Mucosa of gallbladder (tissue), 1 donor: ENCODE measurements around the gene PEX3. TPM values are rescaled to one million over a fixed set of nuclear protein-coding genes. Genes with fewer than 3 reads are reported as not detected.
"Not testable (repeated sequence)": the region's sequence is repeated elsewhere in the genome, so short reads cannot be mapped to it uniquely, and the experiment has no call there.

Experiments
- DNase-seq: peaks from one replicate; pipeline ENCODE4 v3.0.0-alpha.2; 2020; ENCODE audit warnings: low spot score
- total RNA-seq: library from RNA; stranded (reverse); gene quantifications from one replicate; pipeline ENCODE4 v1.2.1, GENCODE V29; 2021
- donor health status: DM: no; HTN: no; CAD: no.

PEX3 gene
- total RNA-seq, 1 donor from 2014 or later = 14.7 TPM

DNA sequence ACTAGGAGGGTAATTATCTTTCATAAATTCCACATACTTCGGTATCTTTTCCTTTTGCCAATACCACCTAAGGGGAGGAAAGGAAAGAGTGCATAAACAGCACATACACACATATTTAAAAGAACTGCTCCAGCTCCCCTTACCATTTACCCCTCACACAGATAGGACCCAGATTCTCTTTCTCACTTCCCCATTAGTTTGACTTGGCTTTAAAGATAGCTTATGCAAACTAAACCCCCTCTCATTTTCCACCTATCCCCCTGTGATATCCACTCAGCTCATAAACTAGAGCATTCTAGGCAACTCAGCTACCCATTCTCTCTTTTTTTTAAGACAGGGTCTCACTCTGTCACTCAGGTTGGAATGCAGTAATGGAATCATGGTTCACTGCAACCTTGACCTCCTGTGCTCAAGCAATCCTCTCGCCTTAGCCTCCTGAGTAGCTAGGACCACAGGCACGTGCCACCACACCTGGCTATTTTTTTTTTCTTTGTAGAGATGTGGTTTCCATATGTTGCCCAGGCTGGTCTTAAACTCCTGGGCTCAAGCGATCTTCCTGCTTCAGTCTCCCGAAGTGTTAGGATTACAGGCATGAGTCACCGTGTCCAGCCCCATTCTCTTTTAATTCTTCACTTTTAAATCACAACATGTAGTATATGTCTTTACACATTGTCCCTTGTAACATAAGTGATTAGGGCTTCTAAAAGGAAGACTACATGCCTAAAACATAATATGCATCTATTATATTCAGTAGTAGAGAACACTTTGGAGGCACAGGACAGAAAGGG lies 56.9 kb downstream of the PEX3 start:
- DNase-seq = no peak

DNA sequence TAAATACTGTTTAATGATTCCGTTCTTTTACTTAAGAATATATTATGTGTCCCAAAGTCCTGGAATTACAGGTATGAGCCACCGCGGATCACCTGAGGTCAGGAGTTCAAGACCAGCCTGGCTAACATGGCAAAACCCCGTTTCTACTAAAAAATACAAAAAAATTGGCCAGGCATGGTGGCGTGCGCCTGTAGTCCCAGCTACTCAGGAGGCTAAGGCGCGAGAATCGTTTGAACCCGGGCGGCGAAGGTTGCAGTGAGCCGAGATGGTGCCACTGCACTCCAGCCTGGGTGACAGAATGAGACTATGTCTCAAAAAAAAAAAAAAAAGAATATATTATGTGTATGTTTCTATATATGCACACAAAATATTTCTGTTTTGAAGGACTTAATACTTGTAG lies 59.7 kb downstream of the PEX3 start:
- DNase-seq = not testable (repeated sequence)

DNA sequence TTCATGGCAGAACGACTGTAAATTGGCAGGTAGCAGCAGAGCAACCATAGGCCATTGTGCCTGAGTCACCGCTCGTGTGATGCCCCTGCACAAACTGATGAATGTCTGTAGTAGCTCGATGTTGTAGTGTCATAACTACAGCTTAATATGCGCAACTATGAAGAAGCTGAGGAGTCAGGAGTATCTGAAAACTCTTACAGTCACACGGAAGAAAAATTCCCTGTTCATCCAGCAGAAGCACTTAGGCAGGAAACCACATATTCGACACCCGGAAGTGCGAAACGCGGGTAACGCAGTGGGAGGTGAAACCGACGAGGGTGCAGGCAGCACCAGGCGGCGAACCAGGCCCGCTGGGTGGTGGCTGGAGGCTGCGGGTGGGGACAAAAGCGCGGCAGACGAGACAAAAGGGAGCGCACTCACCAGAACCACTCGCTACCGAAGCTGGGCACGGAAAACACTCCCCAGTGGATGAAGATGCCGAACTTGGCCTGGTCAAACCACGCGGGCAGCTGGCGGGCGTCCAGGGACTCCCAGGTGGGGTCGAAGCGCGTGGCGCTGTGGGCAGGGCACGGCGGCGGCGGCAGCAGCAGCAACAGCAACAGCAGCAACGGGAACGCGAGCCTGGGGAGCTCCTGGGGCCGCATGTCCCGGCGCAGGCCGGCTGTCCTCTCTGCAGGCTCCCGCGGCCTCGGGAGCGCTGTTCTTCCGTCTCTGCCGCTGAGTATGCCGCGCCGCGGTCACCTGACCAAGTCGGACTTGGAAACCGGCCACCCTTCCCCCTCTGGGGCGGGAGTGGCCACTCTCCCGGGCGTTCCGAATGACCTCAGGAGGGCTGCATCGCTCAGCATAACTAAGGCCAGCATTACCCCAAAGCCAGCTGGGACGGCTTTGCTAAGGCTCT lies 60.6 kb downstream of the PEX3 start, which contains the start of gene FUCA2:
FUCA2 (minus strand) TSS at position 730 of the 901 bp plus-strand sequence; CDS start at position 644, 86 bp downstream.
- peak; percentile 93 for DNase-seq

DNA sequence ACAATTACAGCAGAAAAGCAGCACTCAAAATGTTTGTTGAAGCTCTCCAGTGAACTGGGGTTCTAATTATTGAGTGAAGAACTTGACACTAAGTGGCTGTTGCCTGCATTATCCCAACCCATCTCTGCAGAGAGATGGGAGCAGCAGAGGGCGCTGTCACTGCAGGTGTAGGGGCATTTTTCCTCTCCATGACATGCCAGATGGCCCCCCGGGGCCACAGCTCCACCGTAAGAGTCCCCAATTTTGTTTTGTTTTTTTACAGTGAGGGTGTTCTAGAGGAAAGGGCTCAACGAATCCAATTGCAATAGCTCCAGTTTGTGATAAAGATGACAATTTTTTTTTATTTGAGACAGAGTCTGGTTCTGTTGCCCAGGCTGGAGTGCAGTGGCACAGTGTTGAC lies 62.8 kb downstream of the PEX3 start:
- no peak for DNase-seq

DNA sequence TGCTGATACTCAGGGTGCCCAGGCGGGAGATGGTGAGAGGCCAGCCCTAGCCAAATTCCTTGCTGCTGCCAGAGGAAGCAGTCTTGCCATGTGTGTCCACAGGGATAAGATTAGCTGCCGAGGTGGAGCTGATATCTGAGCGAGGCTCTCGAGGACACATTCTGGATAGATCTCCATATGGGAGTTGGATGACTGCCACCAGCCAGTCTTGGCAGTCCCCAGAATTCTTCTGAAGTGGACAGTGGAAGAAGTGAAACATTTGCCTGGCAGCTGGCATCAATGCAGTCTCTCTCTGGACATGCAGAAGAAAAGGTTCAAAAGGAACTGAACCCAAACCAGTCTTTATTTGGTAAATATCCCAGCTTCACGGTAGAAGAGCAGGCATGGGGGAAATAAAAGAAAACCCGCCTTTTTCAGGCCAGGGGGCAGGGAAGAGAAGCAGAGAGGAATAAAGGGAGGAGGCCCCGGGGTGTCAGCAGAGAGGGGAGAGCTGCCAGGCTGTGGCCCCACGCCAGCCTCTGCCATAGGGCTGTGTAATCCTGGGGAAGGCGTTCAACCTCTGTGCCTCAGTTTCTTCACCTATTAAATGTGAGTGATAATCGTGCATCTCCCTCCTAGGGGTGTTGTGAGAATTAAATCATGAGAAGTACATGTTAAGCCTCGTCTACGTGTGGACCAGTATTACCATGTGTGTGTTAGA lies 64.6 kb downstream of the PEX3 start:
- peak; percentile 67 for DNase-seq

DNA sequence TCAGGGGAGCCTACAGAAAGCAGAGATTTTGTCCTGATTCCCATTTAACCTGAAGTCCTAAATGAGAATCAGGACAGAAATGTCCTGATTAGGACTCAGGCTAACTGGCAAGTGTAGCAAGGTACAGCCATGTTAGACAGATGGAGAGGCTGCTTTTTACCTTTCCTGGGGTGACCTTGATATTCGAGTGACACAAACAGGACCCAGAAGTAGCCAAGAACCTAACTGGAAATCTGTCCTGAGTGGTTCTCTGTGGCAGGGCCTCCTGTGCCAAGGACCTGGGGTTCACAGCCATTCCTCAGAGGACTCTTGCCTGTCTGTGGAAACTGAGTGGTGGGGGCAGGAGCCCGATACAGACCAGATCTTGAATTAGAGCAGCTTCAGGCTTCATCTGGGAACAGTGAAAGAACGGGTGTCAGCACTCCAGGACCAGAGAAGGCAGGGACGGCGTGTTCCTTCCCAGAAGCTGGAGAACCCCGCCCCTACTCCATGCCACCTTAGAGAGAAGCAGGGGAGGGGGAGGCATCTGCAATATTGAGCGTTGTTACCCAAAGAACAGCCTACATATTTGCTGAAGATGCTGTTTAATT lies 65.3 kb downstream of the PEX3 start:
- DNase-seq = no peak

DNA sequence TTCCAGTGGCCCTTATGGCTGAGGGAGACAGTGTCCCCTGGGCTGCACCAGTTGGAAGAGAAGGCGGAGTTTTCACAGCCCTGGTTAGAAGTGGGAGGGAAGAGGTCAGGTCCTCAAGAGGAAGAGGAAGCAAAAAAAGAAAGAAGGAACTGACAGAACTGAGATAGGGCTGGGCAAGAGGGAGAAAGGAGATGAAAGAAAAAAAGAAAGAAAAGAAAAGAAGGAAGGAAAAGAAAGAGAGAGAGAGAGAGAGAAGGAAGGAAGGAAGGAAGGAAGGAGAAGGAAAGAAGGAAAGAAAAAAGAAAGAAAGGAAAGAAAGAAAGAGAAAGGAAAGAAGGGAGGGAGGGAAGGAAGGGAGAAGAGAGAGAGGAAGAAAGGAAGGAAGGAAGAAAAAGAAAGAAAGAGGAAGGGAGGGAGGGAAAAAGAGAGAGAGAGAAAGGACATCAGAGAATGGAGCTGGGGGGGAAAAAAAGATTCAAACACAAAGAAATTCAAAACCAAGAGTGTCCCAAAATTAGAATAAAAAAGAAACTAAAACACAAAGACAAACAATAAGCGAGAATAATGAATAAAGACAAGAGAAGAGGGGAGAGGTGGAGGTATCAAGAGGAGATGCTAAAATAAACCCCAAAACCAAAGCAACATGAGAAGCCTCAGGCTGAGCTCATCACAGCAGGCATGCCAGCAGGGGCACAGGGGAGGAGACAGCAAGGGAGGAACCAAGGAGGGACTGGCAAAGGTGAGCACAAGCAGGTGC lies 66.3 kb downstream of the PEX3 start:
- DNase-seq = no peak

DNA sequence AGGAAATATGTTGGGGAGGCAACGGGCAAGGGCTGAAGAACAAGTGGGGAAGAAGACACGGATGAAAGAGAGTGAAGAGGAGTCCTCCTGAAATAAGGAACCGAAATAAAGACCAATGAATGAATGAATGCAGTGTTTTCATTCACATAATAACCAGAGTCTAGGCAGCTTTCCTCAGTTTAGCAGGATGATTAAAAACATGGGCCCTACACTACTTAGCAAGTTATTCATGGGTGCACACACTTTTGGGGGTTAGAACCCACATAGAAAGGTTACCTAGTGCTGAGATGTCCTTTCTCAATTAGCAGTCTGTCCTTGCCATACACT lies 66.8 kb downstream of the PEX3 start:
- no peak for DNase-seq

DNA sequence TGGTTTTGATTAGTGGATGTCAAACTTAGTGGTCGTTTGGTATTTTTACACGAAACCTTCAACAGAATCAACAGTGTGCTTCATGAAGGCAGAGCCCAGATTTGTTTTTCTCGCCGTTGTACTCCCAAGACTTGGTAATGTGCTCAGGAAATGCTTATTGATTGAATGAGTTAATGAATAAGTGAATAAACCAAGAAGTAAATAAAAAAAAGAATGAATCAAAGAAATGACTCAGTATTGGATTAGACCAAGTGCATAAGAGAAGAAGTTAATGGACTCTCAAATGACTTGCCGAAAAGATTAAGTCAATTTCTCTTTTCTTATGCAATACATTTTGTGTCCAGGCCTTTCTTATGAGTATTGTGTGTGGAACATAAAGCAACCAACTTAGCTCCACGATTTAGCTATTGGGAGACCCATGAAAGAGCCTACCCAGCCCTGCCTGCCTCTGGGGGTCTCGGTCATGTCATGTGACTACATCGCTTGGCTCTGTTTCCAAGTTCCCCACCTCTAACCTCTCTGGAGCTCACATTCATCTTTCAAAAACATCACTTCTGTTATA lies 71.5 kb downstream of the PEX3 start:
- no peak for DNase-seq

DNA sequence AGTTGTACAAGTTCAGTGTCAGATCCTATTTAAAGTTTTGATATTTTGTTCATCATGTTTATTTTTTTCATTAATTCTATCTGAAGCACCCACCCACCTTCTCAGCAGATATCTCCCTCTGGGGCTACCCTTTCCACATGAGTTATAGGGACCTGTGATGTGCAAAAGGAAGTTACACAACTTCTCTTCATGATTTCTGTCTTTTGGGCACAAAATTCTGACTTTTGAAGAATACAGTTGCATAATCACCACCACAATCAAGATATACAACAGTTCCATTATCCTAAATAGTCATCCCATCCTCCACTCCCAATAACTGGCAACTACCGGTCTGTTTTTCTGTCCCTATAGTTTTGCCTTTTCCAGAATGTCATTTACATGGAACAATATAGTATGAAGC lies 74.8 kb downstream of the PEX3 start:
- DNase-seq = no peak

DNA sequence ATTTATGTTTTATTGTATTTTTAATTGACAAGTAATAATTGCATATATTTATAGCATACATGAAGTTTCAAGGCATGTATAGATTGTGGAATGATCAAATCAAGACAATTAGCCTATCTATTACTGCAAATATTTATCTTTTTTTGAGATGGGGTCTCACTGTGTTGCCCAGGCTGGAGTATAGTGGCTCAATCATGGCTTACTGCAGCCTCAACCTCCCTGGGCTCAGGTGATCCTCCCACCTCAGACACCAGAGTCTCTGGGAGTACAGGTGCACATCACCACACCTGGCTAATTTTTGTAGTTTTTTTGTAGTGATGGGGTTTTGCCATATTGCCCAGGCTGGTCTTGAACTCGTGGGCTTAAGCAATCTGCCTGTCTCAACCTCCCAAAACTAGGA lies 77.1 kb downstream of the PEX3 start:
- DNase-seq = no peak

DNA sequence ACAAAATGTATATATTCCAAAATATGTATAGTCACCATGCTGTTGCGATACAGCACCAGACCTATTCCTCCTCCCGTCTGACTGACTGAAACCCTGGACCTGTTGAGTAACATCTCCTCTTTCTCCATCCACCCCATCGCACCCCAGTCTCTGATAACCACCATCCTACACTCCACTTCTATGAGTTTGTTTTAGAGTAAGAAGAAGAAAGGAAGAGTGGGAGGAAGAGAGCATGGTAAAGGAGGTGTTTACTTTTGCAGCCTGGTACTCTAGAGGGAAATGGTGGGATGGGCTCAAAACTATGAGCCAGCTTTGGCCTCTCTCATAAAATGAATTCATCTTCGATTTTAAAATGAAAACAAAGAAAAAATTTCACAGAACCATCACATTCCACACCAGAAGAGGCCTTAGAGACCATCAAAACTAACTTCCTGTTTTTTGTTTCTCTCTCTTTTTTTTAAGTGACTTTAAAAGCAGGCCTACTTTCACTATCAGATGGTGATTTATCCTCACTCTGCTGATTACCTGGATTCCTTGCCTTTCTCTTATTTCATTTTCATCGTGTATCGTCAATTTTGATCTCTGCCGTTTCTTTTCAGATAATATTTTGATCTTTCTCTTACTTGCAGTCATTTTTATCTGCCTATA lies 77.7 kb downstream of the PEX3 start:
- DNase-seq = no peak

DNA sequence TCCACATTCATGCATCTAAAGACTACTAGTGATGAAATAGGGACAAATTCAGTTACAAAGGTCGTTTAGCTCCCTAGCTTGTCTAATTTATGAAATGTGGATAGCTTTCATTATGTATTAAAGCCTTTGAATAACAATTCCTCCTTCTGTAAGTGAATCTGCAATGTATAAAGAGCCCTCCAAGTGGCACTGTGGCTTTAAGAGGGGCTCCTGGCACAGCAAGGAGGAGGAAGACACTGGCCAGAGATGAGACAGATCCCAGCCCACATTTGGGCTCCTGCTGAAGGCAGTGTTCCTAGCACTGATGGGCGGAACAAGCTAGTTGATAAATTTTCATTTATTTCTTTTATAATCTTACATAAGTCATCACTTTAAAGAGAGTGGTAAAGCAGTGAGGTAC lies 78.5 kb downstream of the PEX3 start:
- no peak for DNase-seq

DNA sequence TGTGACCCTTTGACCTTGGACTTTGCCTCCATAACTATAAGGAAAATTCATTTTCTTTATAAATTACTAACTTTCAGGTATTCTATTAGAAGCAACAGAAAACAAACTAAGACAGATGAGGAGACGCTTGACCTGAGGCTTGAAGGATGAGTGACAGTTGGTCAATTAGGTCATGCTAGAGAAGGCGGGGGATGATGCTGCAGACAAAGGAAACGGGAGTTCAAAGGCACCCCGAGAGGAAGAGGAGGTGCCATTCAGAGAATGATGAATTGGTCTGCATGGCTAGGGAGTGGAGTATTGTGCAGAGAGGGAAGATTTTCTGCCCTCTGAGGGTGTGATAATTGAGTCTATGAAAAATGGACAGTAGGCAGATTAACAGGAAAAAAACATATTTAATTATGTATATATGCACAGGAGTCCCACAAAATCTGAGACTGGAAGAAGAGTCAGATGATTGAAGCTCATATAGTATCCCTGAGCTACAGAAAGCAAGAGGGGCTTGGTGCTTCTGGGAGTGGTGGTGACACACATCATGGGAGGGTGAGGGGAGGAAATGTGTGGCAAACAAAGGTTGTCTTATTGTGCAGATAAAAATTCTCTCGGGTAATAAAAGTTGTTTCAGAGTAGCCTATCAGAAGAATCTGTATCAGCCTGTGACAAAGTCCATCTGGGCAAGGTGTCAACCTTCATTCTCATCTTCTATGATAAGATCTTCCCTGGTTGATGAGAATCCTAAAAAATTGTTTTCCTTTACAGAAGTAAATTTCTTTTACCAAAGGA lies 81.3 kb downstream of the PEX3 start:
- DNase-seq = no peak

DNA sequence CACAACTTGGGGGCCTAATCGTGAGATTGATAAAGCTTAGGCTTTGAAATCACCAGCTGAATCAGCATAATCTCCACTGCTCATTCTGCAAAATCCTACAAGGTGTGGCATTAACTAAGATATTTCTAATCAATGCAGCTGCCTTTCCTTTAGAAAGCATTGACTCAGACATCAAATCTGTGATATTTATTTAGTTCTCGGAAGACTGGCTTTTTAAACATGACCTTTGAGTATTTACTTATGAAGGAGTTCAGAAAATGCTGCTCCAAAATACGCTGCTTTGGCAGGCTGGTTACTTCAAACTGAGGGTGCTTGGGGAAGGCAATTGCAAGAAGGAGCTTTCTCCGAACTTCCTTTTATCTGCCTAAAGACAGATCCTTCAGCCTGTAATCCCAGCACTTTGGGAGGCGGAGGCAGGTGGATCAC lies 84.6 kb downstream of the PEX3 start:
- DNase-seq = no peak

DNA sequence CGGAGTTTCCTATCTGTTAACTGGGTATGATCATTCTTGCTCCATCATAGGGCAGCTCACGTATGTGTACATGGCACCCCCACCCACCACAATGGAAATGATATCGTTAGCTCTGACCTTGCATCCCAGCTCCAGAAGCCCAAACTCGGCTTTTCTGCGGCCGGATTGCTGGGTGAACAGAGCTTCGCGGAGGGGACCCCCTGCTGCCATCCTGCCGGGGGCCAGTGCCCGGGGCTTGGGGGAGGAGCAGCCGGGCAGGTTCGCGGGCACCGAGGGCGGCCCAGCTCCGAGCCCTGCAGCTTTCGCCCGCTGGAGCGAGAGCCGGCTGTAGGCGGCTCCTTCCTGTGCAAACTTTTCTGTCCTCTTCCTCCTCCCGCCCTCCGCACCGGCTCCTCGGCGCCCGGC lies 85.9 kb downstream of the PEX3 start:
- DNase-seq = peak; percentile 54

DNA sequence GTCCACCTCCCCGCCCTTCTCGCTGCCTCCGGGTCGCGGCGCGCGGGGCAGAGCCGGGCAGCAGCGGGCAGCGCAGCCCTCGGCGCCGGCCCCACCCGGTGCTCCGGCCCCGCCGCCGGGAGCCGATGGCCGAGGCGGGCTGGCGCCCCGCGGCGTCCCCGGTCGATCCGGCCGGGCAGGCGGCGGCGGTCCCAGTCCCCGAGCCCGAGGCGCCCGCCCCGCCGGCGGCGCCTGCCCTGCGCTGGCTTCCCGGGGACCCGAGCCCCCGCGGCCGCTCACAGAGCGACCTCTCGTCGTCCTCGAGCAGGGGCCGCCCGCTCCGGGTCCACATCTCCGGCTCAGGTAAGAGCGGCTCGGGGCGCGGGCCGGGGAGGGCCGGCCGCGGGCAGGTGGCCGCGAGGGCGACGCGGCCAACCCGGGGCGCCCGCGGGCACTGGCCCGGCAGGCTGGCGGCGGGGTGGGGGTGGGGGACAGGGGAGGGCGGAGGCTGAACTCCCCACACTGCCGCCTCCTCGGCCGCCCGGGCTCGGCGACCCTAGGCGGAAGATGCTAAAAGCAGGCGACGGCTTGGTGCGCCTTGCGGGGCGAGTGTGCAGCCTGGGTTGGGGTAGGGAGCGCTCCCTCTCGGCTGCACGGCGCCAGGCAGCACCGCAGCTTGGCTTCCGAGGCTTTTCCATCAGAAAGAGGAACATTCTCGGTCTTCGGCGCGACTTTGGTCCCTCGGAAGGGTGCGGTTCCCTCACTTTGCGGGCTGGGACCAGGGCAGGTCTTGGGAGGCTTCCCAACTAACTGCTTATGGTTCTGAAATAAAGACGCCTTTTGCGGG lies 86.5 kb downstream of the PEX3 start:
- DNase-seq = peak; percentile 69

DNA sequence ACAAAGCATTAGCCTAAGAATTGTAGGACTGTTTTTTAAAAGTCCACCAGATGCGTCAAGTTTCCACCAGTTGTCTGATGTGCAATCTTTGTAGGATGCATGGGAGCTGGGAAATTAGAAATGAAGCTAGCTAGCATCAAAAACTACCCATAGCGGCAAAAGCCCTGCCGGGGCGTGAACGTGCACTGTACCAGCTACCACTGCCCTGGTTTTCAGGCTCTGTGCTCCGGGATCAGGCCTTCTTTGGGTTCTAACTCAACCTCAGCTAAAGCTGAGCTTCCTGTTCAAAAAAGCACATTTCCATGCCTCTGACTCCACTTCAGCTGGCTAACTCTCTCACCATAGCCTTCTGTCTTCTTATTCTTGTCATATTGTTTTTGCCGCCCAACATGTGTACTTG lies 87.8 kb downstream of the PEX3 start:
- no peak for DNase-seq

DNA sequence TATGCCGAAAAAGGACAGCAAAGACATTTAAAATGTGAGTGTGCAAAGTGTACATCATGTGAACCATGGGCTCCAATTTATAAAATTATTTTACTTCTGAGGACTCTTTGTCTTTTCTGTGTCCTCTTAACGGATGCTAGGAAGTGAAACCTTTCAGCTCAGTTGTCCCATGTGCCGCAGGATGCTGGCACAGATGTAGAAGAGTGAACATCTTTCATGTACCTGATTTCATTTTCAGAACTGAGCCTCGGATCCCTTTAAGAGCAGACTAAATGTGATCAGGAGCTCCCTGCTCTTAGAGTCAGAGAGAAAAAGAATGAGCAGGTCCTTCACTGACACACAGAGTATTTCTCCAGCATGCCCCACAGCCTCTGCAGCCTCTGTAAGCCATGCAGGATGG lies 88.5 kb downstream of the PEX3 start:
- DNase-seq = no peak
